ENCODE results near the gene RARG. TPM values are rescaled to one million over a fixed set of nuclear protein-coding genes. Genes with fewer than 3 reads are reported as not detected.

Gene RARG
- total RNA-seq, 6 donors from 2014 or later, result 21.2 to 43.0 (median 32.1) TPM

DNA sequence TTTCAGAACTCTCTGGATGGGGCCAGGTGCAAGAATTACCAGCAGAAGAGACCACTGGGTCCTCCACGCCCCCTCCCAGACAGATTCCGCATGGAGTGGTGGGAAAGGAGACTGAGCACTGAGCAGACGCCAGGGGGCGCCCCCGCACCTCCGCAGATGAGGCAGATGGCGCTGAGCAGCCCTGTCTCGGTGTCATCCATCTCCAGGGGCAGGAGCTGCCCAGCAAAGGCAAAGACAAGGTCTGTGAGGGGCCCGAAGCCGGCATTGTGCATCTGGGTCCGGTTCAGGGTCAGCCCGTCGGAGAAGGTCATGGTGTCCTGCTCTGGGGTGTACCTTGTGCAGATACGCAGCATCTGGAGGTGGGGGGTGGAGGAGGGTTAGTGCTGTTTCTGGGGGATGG is 18.7 kb downstream of the RARG start:
- DNase-seq, result peak; percentile 82 to 96
- ATAC-seq (ENCODE audit: low FRiP score in 2 of 2), result peak; percentile 80 to 87
- Histone ChIP-seq H3K27me3 (no peaks in the 10 kb centered on the region), H3K4me3 (no peak overlapping the region), H3K9me3 (no peaks in the 10 kb centered on the region), H3K27ac (peak overlapping the region in 2 of 4 donors; percentile 57 to 100), H3K4me1 (peaks cover 50 to 72% (median 63%) of the 10 kb centered on the region in 4 donors), H3K36me3 (peaks cover 0 to 48% (median 45%) of the 10 kb centered on the region in 4 donors)
- WGBS, 2 donors, result 13 to 16% methylated on average over 11 to 13 of the region's 14 CpGs
- TF ChIP-seq POLR2AphosphoS5 (IDR thresholded peaks at IDR 0.05) (no peak), POLR2A (IDR thresholded peaks at IDR 0.05) (no peak), EP300 (IDR thresholded peaks at IDR 0.05) (no peak)
- TF ChIP-seq, protein P1, sequence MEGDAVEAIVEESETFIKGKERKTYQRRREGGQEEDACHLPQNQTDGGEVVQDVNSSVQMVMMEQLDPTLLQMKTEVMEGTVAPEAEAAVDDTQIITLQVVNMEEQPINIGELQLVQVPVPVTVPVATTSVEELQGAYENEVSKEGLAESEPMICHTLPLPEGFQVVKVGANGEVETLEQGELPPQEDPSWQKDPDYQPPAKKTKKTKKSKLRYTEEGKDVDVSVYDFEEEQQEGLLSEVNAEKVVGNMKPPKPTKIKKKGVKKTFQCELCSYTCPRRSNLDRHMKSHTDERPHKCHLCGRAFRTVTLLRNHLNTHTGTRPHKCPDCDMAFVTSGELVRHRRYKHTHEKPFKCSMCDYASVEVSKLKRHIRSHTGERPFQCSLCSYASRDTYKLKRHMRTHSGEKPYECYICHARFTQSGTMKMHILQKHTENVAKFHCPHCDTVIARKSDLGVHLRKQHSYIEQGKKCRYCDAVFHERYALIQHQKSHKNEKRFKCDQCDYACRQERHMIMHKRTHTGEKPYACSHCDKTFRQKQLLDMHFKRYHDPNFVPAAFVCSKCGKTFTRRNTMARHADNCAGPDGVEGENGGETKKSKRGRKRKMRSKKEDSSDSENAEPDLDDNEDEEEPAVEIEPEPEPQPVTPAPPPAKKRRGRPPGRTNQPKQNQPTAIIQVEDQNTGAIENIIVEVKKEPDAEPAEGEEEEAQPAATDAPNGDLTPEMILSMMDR (IDR thresholded peaks at IDR 0.05), result peak; percentile 84 to 96 (median 92)

DNA sequence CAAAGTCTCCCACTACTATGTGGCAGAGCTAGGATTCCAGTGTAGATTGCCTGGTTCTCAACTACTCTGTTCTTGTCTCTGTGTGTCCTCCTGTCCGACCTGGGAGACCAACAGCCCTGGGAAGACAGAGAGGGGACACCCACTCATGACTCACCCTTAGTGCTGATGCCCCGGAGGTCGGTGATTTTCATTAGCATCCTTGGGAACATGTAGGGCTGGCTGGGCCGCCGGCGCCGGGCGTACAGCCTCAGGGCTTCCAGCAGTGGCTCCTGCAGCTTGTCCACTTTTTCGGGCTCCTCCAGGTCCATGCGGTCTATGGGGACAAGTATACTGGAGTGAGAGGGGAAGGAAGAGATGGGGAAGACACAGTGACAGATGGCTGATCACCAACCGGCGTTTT is 19.1 kb downstream of the RARG start:
- TF ChIP-seq, protein P1 (IDR thresholded peaks at IDR 0.05), result no peak
- TF ChIP-seq EP300 (IDR thresholded peaks at IDR 0.05) (no peak), POLR2A (IDR thresholded peaks at IDR 0.05) (no peak), POLR2AphosphoS5 (IDR thresholded peaks at IDR 0.05) (no peak)
- DNase-seq (peak in 1 of 2 donors; percentile 84), ATAC-seq (ENCODE audit: low FRiP score in 2 of 2) (no peak)
- Histone ChIP-seq H3K4me3 (no peak overlapping the region), H3K36me3 (peaks cover 0 to 48% (median 45%) of the 10 kb centered on the region in 4 donors), H3K9me3 (no peaks in the 10 kb centered on the region), H3K27me3 (no peaks in the 10 kb centered on the region), H3K27ac (peak overlapping the region in 1 of 4 donors; percentile 57), H3K4me1 (peaks cover 46 to 70% (median 62%) of the 10 kb centered on the region in 4 donors)
- WGBS, 2 donors, result 59 to 62% methylated on average over 12 of the region's 12 CpGs

DNA sequence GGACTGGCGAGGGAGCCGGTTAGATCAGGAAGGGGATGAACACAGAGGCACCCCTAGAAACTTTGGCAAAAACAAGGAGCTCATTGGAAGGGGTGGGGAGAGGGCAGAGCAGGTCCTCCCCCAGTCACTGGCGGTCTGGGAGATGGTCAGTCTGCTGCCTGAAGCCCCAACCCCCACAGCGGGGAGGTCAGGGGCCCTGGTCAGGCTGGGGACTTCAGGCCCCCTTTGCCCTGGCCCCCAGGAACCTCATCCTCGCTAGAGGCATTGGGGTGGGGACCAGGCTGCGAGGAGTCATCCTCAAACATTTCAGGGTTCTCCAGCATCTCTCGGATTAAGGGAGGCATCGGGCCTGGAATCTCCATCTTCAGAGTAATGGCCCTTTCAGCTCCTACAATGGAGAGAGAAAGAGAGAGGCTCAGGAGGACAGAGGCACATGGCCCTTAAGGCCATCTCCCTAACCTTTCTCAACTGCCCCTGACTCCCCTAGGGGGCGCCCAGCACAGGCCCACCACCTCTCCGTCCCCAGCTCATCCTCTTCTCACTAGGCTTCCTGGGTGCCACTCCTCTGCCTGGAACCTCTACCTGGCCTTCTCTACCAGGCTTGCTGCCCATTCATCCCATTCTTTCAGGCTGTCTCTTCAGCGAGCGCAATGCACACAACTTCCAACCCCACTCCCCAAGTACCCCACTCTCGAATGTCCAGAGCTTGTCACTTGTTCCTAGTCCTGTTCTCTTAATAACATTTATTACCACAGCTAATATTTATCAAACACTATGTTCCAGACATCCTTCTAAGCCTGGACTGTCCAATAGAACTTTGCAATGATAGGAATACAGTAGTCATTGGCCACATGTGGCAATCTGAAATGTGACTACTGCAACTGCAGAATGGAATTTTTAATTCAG is 20.3 kb downstream of the RARG start:
- Histone ChIP-seq H3K4me1 (peaks cover 38 to 66% (median 49%) of the 10 kb centered on the region in 4 donors), H3K4me3 (no peak overlapping the region), H3K27ac (no peak overlapping the region), H3K27me3 (no peaks in the 10 kb centered on the region), H3K9me3 (no peaks in the 10 kb centered on the region), H3K36me3 (peaks cover 0 to 48% (median 45%) of the 10 kb centered on the region in 4 donors)
- TF ChIP-seq EP300 (IDR thresholded peaks at IDR 0.05) (no peak), POLR2A (IDR thresholded peaks at IDR 0.05) (no peak)
- TF ChIP-seq, protein P1 (IDR thresholded peaks at IDR 0.05), result no peak
- ATAC-seq (ENCODE audit: low FRiP score in 2 of 2), result no peak
- WGBS, 2 donors, result 93% methylated on average over 8 to 13 of the region's 13 CpGs
- DNase-seq, result no peak

DNA sequence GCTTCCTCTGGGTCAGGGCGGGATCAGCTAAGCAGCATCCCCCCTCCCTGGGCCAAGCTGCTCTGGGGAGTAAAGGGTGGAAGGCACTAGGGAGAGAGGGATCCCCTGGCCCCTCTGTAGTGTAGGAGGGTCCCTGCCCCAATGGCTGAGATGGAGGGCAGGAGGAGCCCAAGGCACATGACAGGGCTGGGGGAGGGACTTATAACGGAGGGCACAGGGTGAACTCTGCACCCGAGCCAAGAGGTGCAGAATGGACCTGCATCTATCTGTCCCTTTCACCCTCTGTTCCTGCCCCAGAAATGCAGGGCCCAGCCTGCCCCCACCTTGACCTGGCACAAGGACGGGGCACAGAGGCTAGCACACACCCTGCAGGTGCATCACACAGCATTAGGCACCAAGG is 21.2 kb downstream of the RARG start:
- TF ChIP-seq, protein P1 (IDR thresholded peaks at IDR 0.05), result no peak
- TF ChIP-seq EP300 (IDR thresholded peaks at IDR 0.05) (no peak), POLR2A (IDR thresholded peaks at IDR 0.05) (no peak), POLR2AphosphoS5 (IDR thresholded peaks at IDR 0.05) (no peak)
- H3K9me3 ChIP-seq, result no peaks in the 10 kb centered on the region
- no peak overlapping the region for H3K4me3 ChIP-seq
- H3K4me1 ChIP-seq, result peaks cover 31 to 59% (median 43%) of the 10 kb centered on the region in 4 donors
- H3K27ac ChIP-seq, result peak overlapping the region in 1 of 4 donors; percentile 30
- H3K36me3 ChIP-seq, result peaks cover 0 to 48% (median 45%) of the 10 kb centered on the region in 4 donors
- ATAC-seq (ENCODE audit: low FRiP score in 2 of 2) (no peak), DNase-seq (no peak)
- WGBS, 2 donors, result 76 to 81% methylated on average over 4 of the region's 4 CpGs
- H3K27me3 ChIP-seq, result no peaks in the 10 kb centered on the region
